Urinary bladder (tissue), 4 donors: ENCODE results near the gene ADGRD1. TPM values are rescaled to one million over a fixed set of nuclear protein-coding genes. Genes with fewer than 3 reads are reported as not detected.
"Not testable (repeated sequence)": the region's sequence is repeated elsewhere in the genome, so short reads cannot be mapped to it uniquely, and the experiment has no call there.

Experiments
- DNase-seq: peaks from one replicate; pipeline ENCODE4 v3.0.0-alpha.2; 2015; ENCODE audit errors: extremely low spot score
- H3K27ac ChIP-seq: one replicate; pipeline ENCODE4 v1.5.1; 2013; ENCODE audit warnings: low read depth, mild to moderate bottlenecking, moderate library complexity
- H3K36me3 ChIP-seq: one replicate; pipeline ENCODE4 v1.6.1; 2013; ENCODE audit warnings: mild to moderate bottlenecking, moderate library complexity; ENCODE audit not compliant: insufficient read depth
- H3K4me1 ChIP-seq: one replicate; pipeline ENCODE4 v1.6.1; 2013; ENCODE audit warnings: mild to moderate bottlenecking, moderate library complexity; ENCODE audit not compliant: insufficient read depth
- H3K4me3 ChIP-seq: one replicate; pipeline ENCODE4 v1.5.1; 2013; ENCODE audit warnings: low read depth, low read length
- WGBS: extraction: QIAGEN DNeasy Blood & Tissue Kit; methylation state at CpG from one replicate; pipeline ENCODE4 v1.1.7; 2013; 5-methylcytosine and 5-hydroxymethylcytosine counted together
- polyA plus RNA-seq: library from polyadenylated mRNA; stranded (reverse); fragments of 200-250 nt; gene quantifications from one replicate; pipeline ENCODE4 v1.2.3, GENCODE V29; 2013
- total RNA-seq: library from RNA; depleted of rRNA; stranded (reverse); fragments of >200 nt; gene quantifications from one replicate; pipeline ENCODE4 v1.2.3, GENCODE V29; 2014
- donor health status: healthy with polysubstance abuse.
- donor health status: healthy.

Gene ADGRD1
- total and polyA plus RNA-seq, 2 donors, result 60.1 to 62.3 TPM

- not testable (repeated sequence) for DNase-seq, H3K4me1 ChIP-seq
These were observed 117.0 kb downstream of the ADGRD1 start for GRCh38 chr12:131070668-131071067.

DNA sequence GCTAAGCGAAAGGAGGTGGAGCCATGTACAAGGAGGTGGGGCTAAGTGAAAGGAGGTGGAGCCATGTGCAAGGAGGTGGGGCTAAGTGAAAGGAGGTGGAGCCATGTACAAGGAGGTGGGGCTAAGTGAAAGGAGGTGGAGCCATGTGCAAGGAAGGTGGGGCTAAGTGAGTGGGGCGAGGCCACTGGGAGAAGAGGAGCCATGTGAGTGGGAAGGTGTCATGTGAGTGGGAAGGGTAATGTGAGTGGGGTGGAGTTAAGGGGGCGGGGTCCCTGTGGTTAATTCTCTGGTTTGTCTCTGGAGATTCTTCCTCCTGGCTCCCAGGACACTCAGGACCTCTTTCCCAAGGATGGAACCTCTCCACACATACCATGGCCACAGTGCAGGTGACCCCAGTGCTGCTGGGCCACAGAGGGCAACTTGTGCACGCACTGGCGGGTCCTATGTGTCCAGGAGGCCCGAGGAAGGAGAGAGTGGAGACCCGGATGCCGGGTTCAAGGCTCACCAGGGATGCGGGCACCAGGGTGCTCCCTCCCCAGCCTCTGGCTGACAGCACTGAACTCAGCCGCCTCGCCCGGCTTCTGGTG is 117.6 kb downstream of the ADGRD1 start:
- not testable (repeated sequence) for H3K27ac ChIP-seq, H3K4me1 ChIP-seq, H3K36me3 ChIP-seq, H3K4me3 ChIP-seq, DNase-seq
- 88% methylated on average over 12 of the region's 12 CpGs for WGBS

More at GRCh38 chr12:131070668-131071067, 117.0 kb downstream of the ADGRD1 start:
- not testable (repeated sequence) for H3K4me3 ChIP-seq, H3K27ac ChIP-seq, H3K36me3 ChIP-seq
- 97% methylated on average over 4 of the region's 6 CpGs for WGBS

DNA sequence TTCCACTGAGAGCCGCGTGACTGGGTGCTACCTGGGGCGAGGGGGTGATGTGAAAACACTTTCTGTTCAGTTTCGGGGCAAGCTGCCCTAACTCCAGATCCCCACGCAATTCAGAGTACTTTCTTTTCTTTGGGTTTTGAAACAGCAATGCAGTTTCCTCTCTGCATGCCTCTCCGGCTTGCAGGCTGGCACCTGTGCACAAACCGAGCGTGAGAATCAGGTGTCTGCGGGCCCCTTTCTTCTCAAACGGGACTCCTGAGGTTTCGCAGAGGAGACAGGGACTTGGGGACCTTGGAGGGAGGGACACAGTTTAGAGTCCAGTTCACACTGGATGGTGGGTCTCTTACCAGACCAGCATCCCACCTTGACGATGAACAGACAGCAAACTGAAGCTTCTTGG is 118.2 kb downstream of the ADGRD1 start:
- not testable (repeated sequence) for H3K4me3 ChIP-seq, H3K36me3 ChIP-seq, H3K4me1 ChIP-seq, DNase-seq, H3K27ac ChIP-seq
- WGBS, result 93% methylated on average over 7 of the region's 12 CpGs

GRCh38 chr12:131072451-131073230 is 118.9 kb downstream of the ADGRD1 start:
- no peak overlapping the region for H3K4me3 ChIP-seq
- H3K36me3 ChIP-seq, result no peaks in the 10 kb centered on the region
- no peaks in the 10 kb centered on the region for H3K4me1 ChIP-seq
- no peak overlapping the region for H3K27ac ChIP-seq
- no peak for DNase-seq
- WGBS, result 91% methylated on average over 3 of the region's 3 CpGs

DNA sequence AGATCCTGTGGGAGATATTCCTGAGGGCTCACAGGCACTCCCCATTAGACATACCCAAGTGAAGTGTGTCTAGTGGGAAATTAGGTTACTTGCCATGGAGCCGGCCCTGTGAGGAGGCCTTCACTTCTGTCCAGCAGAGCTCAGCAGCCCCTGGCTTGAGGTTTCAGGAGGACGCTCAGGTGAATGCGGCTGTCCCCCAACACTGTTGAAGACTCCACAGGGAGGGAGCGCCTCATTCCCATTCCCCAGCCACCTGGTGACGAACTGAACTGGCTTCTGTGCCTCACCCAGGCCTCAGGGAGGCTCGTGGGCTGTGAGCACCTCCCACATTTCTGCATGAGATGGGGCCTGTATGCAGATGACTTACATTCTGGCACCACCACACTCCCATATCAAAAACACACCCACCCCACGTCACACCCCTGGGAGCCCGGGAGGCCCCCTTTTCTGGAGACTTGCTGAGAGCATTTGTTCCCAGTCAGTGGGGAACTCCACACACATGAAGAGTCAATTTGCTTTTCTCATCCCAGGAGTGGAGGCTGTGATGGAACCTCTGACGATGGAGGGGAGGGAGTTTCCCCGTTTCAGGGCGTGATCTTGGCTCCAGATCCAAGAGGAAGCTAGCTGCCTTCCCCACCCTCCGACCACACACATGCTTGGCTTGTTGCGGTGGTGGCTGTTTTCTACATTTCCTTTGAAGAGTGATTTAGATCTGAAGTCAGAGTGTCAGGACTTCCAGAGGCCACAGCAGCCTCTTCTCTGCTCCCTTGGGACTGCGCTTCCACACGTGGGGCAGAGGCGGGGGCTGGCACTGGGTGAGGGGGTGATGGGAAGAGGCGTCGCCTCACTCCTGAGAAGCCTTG is 120.7 kb downstream of the ADGRD1 start:
- no peaks in the 10 kb centered on the region for H3K36me3 ChIP-seq
- H3K27ac ChIP-seq, result no peak overlapping the region
- 59% methylated on average over 18 of the region's 18 CpGs for WGBS
- peak; percentile 28 for DNase-seq
- no peak overlapping the region for H3K4me3 ChIP-seq
- H3K4me1 ChIP-seq, result no peaks in the 10 kb centered on the region

DNA sequence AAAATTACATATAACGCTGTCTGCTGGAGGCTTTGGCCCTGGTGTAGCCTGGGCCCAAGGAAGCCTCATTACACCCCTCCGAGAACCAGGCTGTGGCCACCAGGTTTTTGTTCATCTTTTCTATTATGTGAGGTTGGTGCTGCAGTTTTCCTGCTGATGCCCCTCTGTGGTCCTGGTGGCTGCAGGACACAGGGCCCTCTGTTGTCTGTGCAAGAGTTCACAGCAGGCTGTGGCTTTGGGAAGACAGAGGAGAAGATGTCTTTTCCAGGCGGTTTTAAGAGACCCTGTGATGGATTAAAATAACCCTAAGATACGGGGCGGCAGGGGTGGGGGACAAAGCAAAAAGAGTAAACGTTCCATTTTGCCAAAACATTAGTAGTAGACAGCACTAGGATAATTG is 121.5 kb downstream of the ADGRD1 start:
- DNase-seq, result no peak
- Histone ChIP-seq H3K27ac (no peak overlapping the region), H3K4me3 (no peak overlapping the region), H3K4me1 (no peaks in the 10 kb centered on the region), H3K36me3 (no peaks in the 10 kb centered on the region)
- 72% methylated on average over 6 of the region's 6 CpGs for WGBS

DNA sequence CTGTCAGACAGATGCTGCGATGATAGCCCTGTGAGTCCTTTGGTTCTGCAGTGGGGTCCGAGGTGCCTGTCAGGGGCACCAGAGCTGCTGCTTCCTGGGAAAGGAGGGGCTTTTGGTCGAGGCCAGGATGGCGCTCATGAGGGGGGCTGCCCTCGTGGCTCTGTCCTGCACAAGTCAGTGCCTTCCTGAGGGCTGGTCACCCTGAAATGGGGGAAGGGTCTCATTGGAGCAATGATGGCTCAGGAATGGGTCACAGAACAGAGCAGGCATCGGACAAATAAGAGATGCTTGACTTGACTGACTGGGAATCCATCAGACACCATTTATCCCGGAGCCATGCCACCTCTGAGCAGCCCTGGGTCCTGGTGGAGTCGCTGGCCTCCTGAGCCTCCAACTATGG is 121.9 kb downstream of the ADGRD1 start:
- H3K4me3 ChIP-seq, result no peak overlapping the region
- H3K27ac ChIP-seq, result no peak overlapping the region
- no peaks in the 10 kb centered on the region for H3K4me1 ChIP-seq

DNA sequence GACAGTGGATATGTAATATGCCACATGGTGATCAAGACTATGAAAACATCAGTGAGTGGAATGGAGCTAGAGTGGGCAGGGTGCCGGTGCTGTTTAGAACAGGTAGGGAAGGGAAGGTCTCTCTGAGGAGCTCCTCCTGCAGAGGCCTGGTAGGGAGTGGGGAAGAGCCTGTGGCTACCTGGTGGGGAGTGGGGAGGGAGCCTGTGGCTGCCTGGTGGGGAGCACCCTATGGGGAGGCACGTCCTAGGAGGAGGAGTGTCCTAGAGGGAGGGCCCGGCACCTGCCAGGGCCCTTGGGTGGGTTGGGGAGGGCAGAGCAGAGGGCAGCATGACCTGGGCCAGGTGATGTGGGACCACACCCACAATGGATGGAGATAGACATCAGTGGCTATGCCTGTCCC is 122.6 kb downstream of the ADGRD1 start:
- no peaks in the 10 kb centered on the region for H3K4me1 ChIP-seq
- H3K36me3 ChIP-seq, result no peaks in the 10 kb centered on the region
- H3K4me3 ChIP-seq, result no peak overlapping the region
- no peak overlapping the region for H3K27ac ChIP-seq
- DNase-seq, result no peak
- 94% methylated on average over 3 of the region's 3 CpGs for whole genome bisulfite sequencing

More for the DNA sequence above, 121.9 kb downstream of the ADGRD1 start:
- 82% methylated on average over 8 of the region's 8 CpGs for WGBS
- H3K36me3 ChIP-seq, result no peaks in the 10 kb centered on the region
- DNase-seq, result no peak

- H3K4me3 ChIP-seq, result no peak overlapping the region
- WGBS, result 84% methylated on average over 25 of the region's 25 CpGs
- no peaks in the 10 kb centered on the region for H3K4me1 ChIP-seq
- no peak overlapping the region for H3K27ac ChIP-seq
- DNase-seq, result no peak
- H3K36me3 ChIP-seq, result no peaks in the 10 kb centered on the region
These were observed 123.4 kb downstream of the ADGRD1 start for GRCh38 chr12:131076791-131077747.

- H3K27ac ChIP-seq, result no peak overlapping the region
- WGBS, result 56% methylated on average over 11 of the region's 11 CpGs
- no peak overlapping the region for H3K4me3 ChIP-seq
- no peak for DNase-seq
- no peaks in the 10 kb centered on the region for H3K36me3 ChIP-seq
- no peaks in the 10 kb centered on the region for H3K4me1 ChIP-seq
These were observed 124.3 kb downstream of the ADGRD1 start for GRCh38 chr12:131077931-131078391.

- H3K36me3 ChIP-seq, result no peaks in the 10 kb centered on the region
- H3K4me1 ChIP-seq, result no peaks in the 10 kb centered on the region
- WGBS, result 93% methylated on average over 23 of the region's 23 CpGs
These were observed 128.8 kb downstream of the ADGRD1 start for GRCh38 chr12:131082290-131083194.

GRCh38 chr12:131084341-131085011 is 130.8 kb downstream of the ADGRD1 start:
- WGBS, result 92% methylated on average over 28 of the region's 28 CpGs
- no peaks in the 10 kb centered on the region for H3K36me3 ChIP-seq
- H3K4me1 ChIP-seq, result no peaks in the 10 kb centered on the region
- DNase-seq, result no peak
- no peak overlapping the region for H3K4me3 ChIP-seq
- no peak overlapping the region for H3K27ac ChIP-seq

More at GRCh38 chr12:131082290-131083194, 128.8 kb downstream of the ADGRD1 start:
- no peak for DNase-seq
- H3K4me3 ChIP-seq, result no peak overlapping the region
- H3K27ac ChIP-seq, result no peak overlapping the region
